Heart right ventricle (tissue), 16 donors: ENCODE results near the gene C1QTNF1. TPM values are rescaled to one million over a fixed set of nuclear protein-coding genes. Genes with fewer than 3 reads are reported as not detected.

ENCODE experiments used
- ATAC-seq, 8 donors: fragments of 200-7000 bp; cut with Tn5 transposase; one replicate each; pipeline ENCODE4 v1.9.1; 2020; ENCODE audit warnings: mild to moderate bottlenecking in 8 of 8, moderate library complexity in 8 of 8, moderate number of reproducible peaks in 1 of 8
- DNase-seq, 2 donors: peaks; one replicate each; pipeline ENCODE4 v3.0.0-alpha.2; 2020
- H3K27ac ChIP-seq, 10 donors: fragments of 200-600 bp; sonication (generic) in 2 of 10; one replicate each; pipeline versions ENCODE4 v1.5.0 to v1.8.0; 2020 to 2022; ENCODE audit warnings: mild to moderate bottlenecking in 3 of 10
- H3K27me3 ChIP-seq, 7 donors: fragments of 200-600 bp; one replicate each; pipeline ENCODE4 v1.8.0; 2021 to 2022; ENCODE audit warnings: mild to moderate bottlenecking in 2 of 7
- H3K36me3 ChIP-seq, 9 donors: fragments of 200-600 bp; sonication (generic) in 1 of 9; one replicate each; pipeline versions ENCODE4 v1.5.0 to v1.8.0; 2020 to 2022; ENCODE audit warnings: mild to moderate bottlenecking in 2 of 9
- H3K4me1 ChIP-seq, 9 donors: fragments of 200-600 bp; sonication (generic) in 1 of 9; one replicate each; pipeline versions ENCODE4 v1.5.0 to v1.8.0; 2020 to 2022; ENCODE audit warnings: mild to moderate bottlenecking in 4 of 9
- H3K4me3 ChIP-seq, 10 donors: fragments of 200-600 bp; sonication (generic) in 2 of 10; one replicate each; pipeline versions ENCODE4 v1.5.0 to v1.8.0; 2020 to 2022; ENCODE audit warnings: mild to moderate bottlenecking in 7 of 10, moderate library complexity in 2 of 10
- H3K9me3 ChIP-seq, 11 donors: fragments of 200-600 bp in 10 of 11; sonication (generic) in 2 of 11; one replicate each; pipeline versions ENCODE4 v1.5.0 to v1.8.0; 2013 to 2022; ENCODE audit warnings: mild to moderate bottlenecking in 2 of 11, control low read depth in 1 of 11, moderate library complexity in 1 of 11
- CTCF ChIP-seq, 9 donors: fragments of 200-600 bp; sonication (generic) in 2 of 9; IDR thresholded peaks; one replicate each; pipeline versions ENCODE4 v1.5.0 to v1.8.0; 2021 to 2022; ENCODE audit warnings: antibody characterized with exemption in 9 of 9, mild to moderate bottlenecking in 5 of 9, moderate library complexity in 1 of 9
- WGBS, 2 donors: extraction: QIAGEN DNeasy Blood & Tissue Kit; methylation state at CpG; one replicate each; pipeline ENCODE4 v1.1.7; 2013; ENCODE audit warnings: inconsistent platforms in 1 of 2; 5-methylcytosine and 5-hydroxymethylcytosine counted together
- intact Hi-C, 10 donors: fragments of 100-400 bp; cut with DNase I; formaldehyde crosslinking; loops; one replicate each; pipeline versions ENCODE4 v1.11.1 to v1.14.2; 2022
- polyA plus RNA-seq, 2 donors: library from polyadenylated mRNA; stranded (reverse); fragments of 200-250 nt; gene quantifications; one replicate each; pipeline ENCODE4 v1.2.3, GENCODE V29; 2013
- total RNA-seq, 10 donors: library from RNA; stranded (reverse); fragmentation: NEBNext Ultra II Directional in 3 of 10; extraction: Animal tissue kit (Norgen Biotek cat#: 25700) in 3 of 10; gene quantifications; one replicate each; pipeline versions ENCODE4 v1.2.1 to v1.2.4, GENCODE V29; 2021 to 2023
- donor health status: Arrhythmogenic right ventricular cardiomyopathy.
- donor health status: ischemic (EF 13 %, LVEDD 7.1; RV severe dilation, severe dysfunction).
- donor health status: healthy with polysubstance abuse.
- donor health status: DM: no; HTN: yes; CAD: no.
- donor health status: DM: no; HTN: no; CAD: no.
- donor health status: ischemic (EF 25% LVEDD 6.9; RV normal size, moderate dysfunction).
- donor health status: ischemic (EF 25% LVEDD 5.7; RV mildly dilated, moderate dysfunction).
- donor health status: healthy.
- donor health status: DM: yes; HTN: yes; CAD: no.
- donor health status: Ischemic cardiomyopathy.
- donor health status: ischemic (EF 35%, LVEDD 5.7; RV mildly dilated, moderate dysfunction).
- donor health status: nonischemic (EF 11% LVEDD 7.7; RV severe dilation, severe dysfunction).
- donor health status: DM: yes; HTN: yes; CAD: no.
- donor health status: PGD.
- donor health status: ischemic (EF 29% LVEDD 5.4; RV normal size, mild dysfunction).
- donor health status: nonischemic (EF 23%, LVEDD 6.1; RV moderate dilation, normal function).

C1QTNF1 gene
- total and polyA plus RNA-seq, 12 donors, result 29.3 to 685 (median 67.3) TPM

GRCh38 chr17:79009397-79010303 lies 14.3 kb upstream of the C1QTNF1 start, which contains the start of gene CANT1:
TSS of gene CANT1 (minus strand) at chr17:79009764. CDS start at chr17:78997622, 12,142 bp downstream.
- Histone ChIP-seq H3K4me1 (peaks cover 8 to 49% (median 42%) of the 10 kb centered on the region in 9 donors), H3K27ac (peak within 1 kb of the TSS; percentile 79 to 96 (median 92)), H3K4me3 (peak within 1 kb of the TSS; percentile 65 to 92 (median 74)), H3K27me3 (no peaks in the 10 kb centered on the region), H3K9me3 (no peaks in the 10 kb centered on the region), H3K36me3 (peaks cover 0 to 16% (median 0%) of the 10 kb centered on the region in 9 donors)
- intact Hi-C loops, result loop anchor here in 3 of 10 donors (10.0 kb wide), 2 partner anchors 75 to 385 kb away; no protein-coding TSS in a partner anchor
- WGBS, 2 donors, result 1% methylated on average over 71 to 73 of the region's 73 CpGs
- DNase-seq, result peak; percentile 81 to 89
- peak; percentile 94 to 98 (median 96) for ATAC-seq
- no peak for TF ChIP-seq CTCF (IDR thresholded peaks at IDR 0.05)

GRCh38 chr17:79010304-79010646 lies 13.7 kb upstream of the C1QTNF1 start:
- 63 to 64% methylated on average over 7 of the region's 7 CpGs for WGBS, 2 donors
- ATAC-seq (peak in 1 of 8 donors; percentile 9), DNase-seq (peak in 1 of 2 donors; percentile 14)
- no peaks in the 10 kb centered on the region for H3K9me3 ChIP-seq
- peaks cover 8 to 47% (median 41%) of the 10 kb centered on the region in 9 donors for H3K4me1 ChIP-seq
- peaks cover 0 to 16% (median 0%) of the 10 kb centered on the region in 9 donors for H3K36me3 ChIP-seq
- H3K27me3 ChIP-seq, result no peaks in the 10 kb centered on the region
- peak overlapping the region; percentile 65 to 92 (median 74) for H3K4me3 ChIP-seq
- H3K27ac ChIP-seq, result peak overlapping the region in 9 of 10 donors; percentile 83 to 96 (median 92)
- TF ChIP-seq CTCF (IDR thresholded peaks at IDR 0.05), result no peak
- intact Hi-C loops, result loop anchor here in 3 of 10 donors (10.0 kb wide), 2 partner anchors 75 to 385 kb away; no protein-coding TSS in a partner anchor

- intact Hi-C loops, result loop anchor here in 3 of 10 donors (10.0 kb wide), 2 partner anchors 73 to 383 kb away; no protein-coding TSS in a partner anchor
- no peak for TF ChIP-seq CTCF (IDR thresholded peaks at IDR 0.05)
- Histone ChIP-seq H3K4me3 (no peak overlapping the region), H3K4me1 (peaks cover 8 to 33% (median 28%) of the 10 kb centered on the region in 9 donors), H3K36me3 (peaks cover 0 to 13% (median 0%) of the 10 kb centered on the region in 9 donors), H3K27ac (peak overlapping the region in 1 of 10 donors; percentile 51), H3K27me3 (no peaks in the 10 kb centered on the region), H3K9me3 (no peaks in the 10 kb centered on the region)
- WGBS, 2 donors, result 67 to 70% methylated on average over 5 of the region's 5 CpGs
- ATAC-seq, result no peak
- DNase-seq, result no peak
Observed at GRCh38 chr17:79011451-79012147, 12.4 kb upstream of the C1QTNF1 start.
